Upper lobe of left lung (tissue), 6 donors: Measurements from ENCODE around the gene KCTD1. TPM values are rescaled to one million over a fixed set of nuclear protein-coding genes. Genes with fewer than 3 reads are reported as not detected.

ENCODE experiments used
- ATAC-seq, 2 donors: fragments of 200-7000 bp; cut with Tn5 transposase; one replicate each; pipeline ENCODE4 v1.9.1; 2022; ENCODE audit warnings: mild to moderate bottlenecking in 2 of 2, moderate library complexity in 2 of 2; ENCODE audit not compliant: low FRiP score in 2 of 2
- DNase-seq, 2 donors: peaks; one replicate each; pipeline ENCODE4 v3.0.0-alpha.2; 2019 to 2020
- H3K27ac ChIP-seq, 4 donors: fragments of 200-600 bp; sonication (generic); one replicate each; pipeline ENCODE4 v1.5.1; 2016 to 2019
- H3K27me3 ChIP-seq, 4 donors: fragments of 200-600 bp; sonication (generic); one replicate each; pipeline ENCODE4 v1.5.1; 2017 to 2019
- H3K36me3 ChIP-seq, 4 donors: fragments of 200-600 bp; sonication (generic); one replicate each; pipeline ENCODE4 v1.5.1; 2016 to 2019
- H3K4me1 ChIP-seq, 4 donors: fragments of 200-600 bp; sonication (generic); one replicate each; pipeline ENCODE4 v1.5.1; 2018 to 2019
- H3K4me3 ChIP-seq, 4 donors: fragments of 200-600 bp; sonication (generic); one replicate each; pipeline ENCODE4 v1.5.1; 2017 to 2019; ENCODE audit warnings: mild to moderate bottlenecking in 2 of 4, moderate library complexity in 1 of 4
- H3K9me3 ChIP-seq, 4 donors: fragments of 200-600 bp; sonication (generic); one replicate each; pipeline ENCODE4 v1.5.1; 2018 to 2019
- CTCF ChIP-seq, 6 experiments: fragments of 450-650 bp in 4 of 6; fragments of 200-600 bp in 2 of 6; sonication (generic) in 2 of 6; IDR thresholded peaks; one replicate each; pipeline ENCODE4 v1.5.1; 2016 to 2019; ENCODE audit warnings: antibody characterized with exemption in 6 of 6
- EP300 ChIP-seq, 4 donors: sonication (generic); formaldehyde crosslinking; IDR thresholded peaks; one replicate each; pipeline ENCODE4 v1.5.1; 2017; ENCODE audit warnings: antibody characterized with exemption in 4 of 4, control low read depth in 2 of 4
- POLR2A ChIP-seq, 4 donors: fragments of 450-650 bp; IDR thresholded peaks; one replicate each; pipeline ENCODE4 v1.5.1; 2016 to 2017; ENCODE audit warnings: antibody characterized with exemption in 4 of 4, mild to moderate bottlenecking in 2 of 4
- POLR2AphosphoS5 ChIP-seq, 2 donors: sonication (generic); formaldehyde crosslinking; IDR thresholded peaks; one replicate each; pipeline ENCODE4 v1.5.1; 2017; ENCODE audit warnings: antibody characterized with exemption in 2 of 2
- WGBS, 2 donors: methylation state at CpG; one replicate each; pipeline ENCODE4 v1.1.5; 2017 to 2018; 5-methylcytosine and 5-hydroxymethylcytosine counted together
- total RNA-seq, 6 donors: library from RNA; depleted of rRNA in 4 of 6; stranded (reverse); fragments of >200 nt in 4 of 6; gene quantifications; one replicate each; pipeline versions ENCODE4 v1.1.0 to v1.2.1, GENCODE V29; 2016 to 2021
- donor health status: DM: no; HTN: no; CAD: no; lungs with moderate emphysema.
- donor health status: DM: no; HTN: yes; CAD: no; lungs with severe emphysema.

KCTD1 gene
- total RNA-seq, 6 donors from 2014 or later = 5.8 to 22.3 (median 14.1) TPM

GRCh38 chr18:26429535-26430226 lies 118.7 kb downstream of the KCTD1 start:
- 53 to 54% methylated on average over 5 of the region's 5 CpGs for WGBS, 2 donors
- Histone ChIP-seq H3K27me3 (no peaks in the 10 kb centered on the region), H3K36me3 (no peaks in the 10 kb centered on the region), H3K4me1 (no peaks in the 10 kb centered on the region), H3K9me3 (no peaks in the 10 kb centered on the region), H3K27ac (no peak overlapping the region), H3K4me3 (no peak overlapping the region)
- ATAC-seq = peak; percentile 49 to 79
- DNase-seq = no peak
- TF ChIP-seq CTCF (IDR thresholded peaks at IDR 0.05) = no peak
- no peak for TF ChIP-seq POLR2AphosphoS5 (IDR thresholded peaks at IDR 0.05)
- TF ChIP-seq EP300 (IDR thresholded peaks at IDR 0.05) = no peak
- no peak for TF ChIP-seq POLR2A (IDR thresholded peaks at IDR 0.05)

- no peaks in the 10 kb centered on the region for H3K36me3 ChIP-seq
- H3K4me3 ChIP-seq = no peak overlapping the region
- H3K4me1 ChIP-seq = no peaks in the 10 kb centered on the region
- 80 to 91% methylated on average over 5 of the region's 5 CpGs for WGBS, 2 donors
- H3K27me3 ChIP-seq = no peaks in the 10 kb centered on the region
- ATAC-seq = no peak
- no peaks in the 10 kb centered on the region for H3K9me3 ChIP-seq
- DNase-seq = no peak
- TF ChIP-seq EP300 (IDR thresholded peaks at IDR 0.05) (no peak), POLR2A (IDR thresholded peaks at IDR 0.05) (no peak), POLR2AphosphoS5 (IDR thresholded peaks at IDR 0.05) (no peak)
- H3K27ac ChIP-seq = no peak overlapping the region
Observed at GRCh38 chr18:26425148-26425531, 123.2 kb downstream of the KCTD1 start.

DNA sequence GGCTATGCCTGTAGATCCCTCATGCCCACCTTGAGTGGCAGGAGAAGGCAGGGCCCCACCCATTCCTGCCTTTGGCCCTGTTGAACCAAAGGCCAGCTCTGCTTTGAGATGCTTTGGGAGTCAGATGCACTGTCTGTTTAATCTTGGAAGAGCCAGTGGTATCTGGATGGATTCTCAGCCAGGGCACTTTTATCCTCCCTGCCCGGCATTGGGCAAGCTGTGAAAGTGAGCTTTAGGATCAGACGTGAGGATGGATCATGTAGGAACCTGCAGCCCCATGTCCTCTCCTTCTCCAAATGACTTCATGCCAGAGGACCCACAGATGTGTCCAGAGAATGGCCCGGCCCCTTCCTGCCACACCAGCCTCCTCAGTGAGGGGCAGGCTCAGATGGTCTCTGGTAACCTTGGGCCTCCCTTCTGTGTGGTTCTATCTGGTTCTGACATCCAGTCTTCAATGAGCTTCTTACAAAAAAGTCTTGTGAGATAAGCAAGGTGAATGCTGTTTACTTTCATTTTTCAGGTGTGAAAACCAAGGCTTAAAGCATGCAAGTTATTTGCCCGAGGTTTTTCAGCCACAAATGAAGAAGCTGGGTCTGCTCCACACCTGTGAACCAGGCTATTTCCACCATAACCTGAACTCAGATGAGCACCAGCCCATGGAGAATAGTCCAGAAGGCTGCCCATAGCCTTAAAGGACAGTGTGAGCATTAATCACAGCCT lies 123.8 kb downstream of the KCTD1 start:
- Histone ChIP-seq H3K27me3 (no peaks in the 10 kb centered on the region), H3K4me3 (no peak overlapping the region), H3K36me3 (no peaks in the 10 kb centered on the region), H3K27ac (no peak overlapping the region), H3K9me3 (no peaks in the 10 kb centered on the region), H3K4me1 (no peaks in the 10 kb centered on the region)
- DNase-seq = no peak
- peak in 1 of 2 donors; percentile 20 for ATAC-seq
- TF ChIP-seq CTCF (IDR thresholded peaks at IDR 0.05) = no peak
- TF ChIP-seq POLR2AphosphoS5 (IDR thresholded peaks at IDR 0.05) = no peak
- TF ChIP-seq POLR2A (IDR thresholded peaks at IDR 0.05) = no peak
- TF ChIP-seq EP300 (IDR thresholded peaks at IDR 0.05) = no peak
- 80 to 81% methylated on average over 4 of the region's 4 CpGs for whole genome bisulfite sequencing, 2 donors

- no peaks in the 10 kb centered on the region for H3K27me3 ChIP-seq
- no peak for DNase-seq
- 83 to 90% methylated on average over 6 of the region's 6 CpGs for WGBS, 2 donors
- H3K36me3 ChIP-seq = no peaks in the 10 kb centered on the region
- ATAC-seq = peak in 1 of 2 donors; percentile 19
- no peak overlapping the region for H3K4me3 ChIP-seq
- TF ChIP-seq POLR2A (IDR thresholded peaks at IDR 0.05) (no peak), CTCF (IDR thresholded peaks at IDR 0.05) (no peak), POLR2AphosphoS5 (IDR thresholded peaks at IDR 0.05) (no peak), EP300 (IDR thresholded peaks at IDR 0.05) (no peak)
- H3K27ac ChIP-seq = no peak overlapping the region
- no peaks in the 10 kb centered on the region for H3K4me1 ChIP-seq
- H3K9me3 ChIP-seq = no peaks in the 10 kb centered on the region
Observed at GRCh38 chr18:26422472-26423162, 125.7 kb downstream of the KCTD1 start.

GRCh38 chr18:26421931-26422330 lies 126.4 kb downstream of the KCTD1 start:
- DNase-seq (no peak), ATAC-seq (no peak)
- Histone ChIP-seq H3K27me3 (no peaks in the 10 kb centered on the region), H3K36me3 (no peaks in the 10 kb centered on the region), H3K9me3 (no peaks in the 10 kb centered on the region), H3K27ac (no peak overlapping the region), H3K4me1 (no peaks in the 10 kb centered on the region), H3K4me3 (no peak overlapping the region)
- 72 to 87% methylated on average over 6 to 9 of the region's 9 CpGs for WGBS, 2 donors
- TF ChIP-seq EP300 (IDR thresholded peaks at IDR 0.05) (no peak), CTCF (IDR thresholded peaks at IDR 0.05) (no peak), POLR2A (IDR thresholded peaks at IDR 0.05) (no peak), POLR2AphosphoS5 (IDR thresholded peaks at IDR 0.05) (no peak)
